Measurements from ENCODE around the gene LCE1E.

The LCE1E gene

GRCh38 chr1:152786077-152786476 lies at the start of gene LCE1E:
LCE1E (plus strand) TSS chr1:152786257; CDS start chr1:152787300, 1,043 bp downstream.
- no peak for DNase-seq

GRCh38 chr1:152737997-152738396 lies 48.1 kb upstream of the LCE1E start:
- no peak for DNase-seq

- no peak for DNase-seq
Measured at GRCh38 chr1:152739841-152740240, 46.2 kb upstream of the LCE1E start.

- no peak for DNase-seq
Measured at GRCh38 chr1:152741656-152742055, 44.4 kb upstream of the LCE1E start.

- no peak for DNase-seq
Measured at GRCh38 chr1:152743371-152744145, 42.5 kb upstream of the LCE1E start.

- no peak for DNase-seq
Measured at GRCh38 chr1:152745289-152745704, 40.8 kb upstream of the LCE1E start.

DNA sequence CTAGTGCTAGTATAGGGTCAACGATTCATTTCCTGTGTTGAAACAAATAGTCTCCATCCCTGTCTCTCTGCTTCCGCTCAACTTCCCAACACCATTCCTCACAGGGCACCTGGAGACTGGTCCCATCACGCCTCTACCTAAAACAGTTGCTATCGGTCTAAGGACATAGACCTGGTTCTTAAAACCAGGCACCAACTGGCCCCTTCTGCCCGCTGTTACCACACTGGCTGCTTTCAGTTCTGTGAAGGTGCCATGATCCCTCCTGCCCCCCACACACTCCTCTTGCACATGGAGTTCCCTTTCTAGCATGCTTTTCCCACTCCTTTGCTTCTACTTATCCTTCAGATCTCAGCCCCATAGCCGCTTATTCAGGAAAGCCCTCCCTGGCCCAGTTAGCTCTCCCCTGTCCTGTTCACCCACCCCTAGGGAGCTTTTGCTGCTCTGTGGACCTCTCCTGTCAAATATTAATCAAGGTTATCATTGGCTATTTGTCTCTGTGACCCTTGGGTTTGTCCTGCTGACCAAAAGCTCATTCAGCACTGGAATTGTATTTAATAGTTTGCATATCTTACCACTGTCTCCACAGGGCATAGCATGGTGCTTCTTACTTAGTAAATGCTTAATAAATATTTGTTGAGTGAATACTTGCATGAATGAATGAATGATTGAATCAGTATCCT lies 40.2 kb upstream of the LCE1E start:
- DNase-seq = no peak

- no peak for DNase-seq
Measured at GRCh38 chr1:152747831-152748230, 38.2 kb upstream of the LCE1E start.

DNA sequence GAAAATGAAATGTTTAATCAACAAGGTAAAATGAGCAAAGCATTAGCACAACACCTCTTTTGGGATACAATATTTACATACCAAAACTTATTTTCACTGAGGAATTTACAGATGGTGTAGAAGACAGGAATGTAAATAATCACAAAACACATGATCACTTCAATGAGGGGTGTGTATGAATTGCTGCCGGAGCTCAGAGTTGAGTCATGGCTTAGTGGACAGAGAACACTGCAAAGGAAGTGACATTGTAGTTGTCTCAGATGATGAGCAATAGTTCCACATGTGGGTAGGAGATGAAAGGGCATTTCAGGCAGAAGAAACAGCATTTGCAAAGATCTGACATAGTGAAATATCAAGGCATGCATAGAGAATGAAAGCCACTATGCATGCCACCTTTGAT lies 33.8 kb upstream of the LCE1E start:
- peak; percentile 2 for DNase-seq

DNA sequence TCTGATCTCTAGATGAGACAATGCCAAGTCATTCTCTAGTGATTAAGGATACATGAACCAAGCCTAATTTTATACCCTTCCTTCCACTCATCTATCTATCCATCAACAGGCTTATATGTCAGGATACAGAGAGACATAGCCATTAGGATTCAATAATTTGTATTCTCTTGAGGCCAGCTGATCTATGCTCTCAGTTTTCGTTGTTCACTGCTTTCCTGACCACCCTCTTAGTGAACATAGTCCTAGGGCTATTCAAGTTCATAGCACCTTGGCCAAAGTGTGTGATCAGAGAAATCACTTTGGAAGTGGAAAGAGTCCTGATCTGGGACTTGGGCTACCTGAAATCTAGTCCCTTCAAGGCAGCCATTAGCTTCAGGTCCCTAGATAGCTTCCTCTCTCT lies 32.5 kb upstream of the LCE1E start:
- no peak for DNase-seq

GRCh38 chr1:152756872-152757271 lies 29.2 kb upstream of the LCE1E start:
- no peak for DNase-seq

DNA sequence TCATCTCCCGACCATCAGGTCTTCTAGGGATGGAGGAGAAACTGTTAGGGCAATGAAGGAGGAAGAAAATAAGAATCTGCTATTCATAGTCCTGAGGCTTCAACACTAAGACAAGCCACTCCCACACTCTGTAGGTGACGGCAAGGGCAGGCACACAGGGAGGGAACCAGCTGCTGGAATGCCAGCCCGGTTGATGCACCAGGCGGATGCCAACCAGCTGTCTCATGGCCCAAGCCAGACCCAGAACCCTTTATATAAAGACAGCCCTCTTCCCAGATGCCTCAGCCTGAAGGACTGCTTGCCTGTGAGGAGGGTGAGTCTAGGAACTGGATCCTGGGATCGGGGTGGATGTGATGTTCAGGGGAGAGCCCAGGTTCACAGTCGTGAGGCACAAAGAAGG lies 28.3 kb upstream of the LCE1E start, which contains the start of gene KPRP:
TSS of gene KPRP (plus strand) at position 279 of the 400 bp plus-strand sequence. CDS start 1,564 bp downstream, outside the sequence.
- DNase-seq = no peak

DNA sequence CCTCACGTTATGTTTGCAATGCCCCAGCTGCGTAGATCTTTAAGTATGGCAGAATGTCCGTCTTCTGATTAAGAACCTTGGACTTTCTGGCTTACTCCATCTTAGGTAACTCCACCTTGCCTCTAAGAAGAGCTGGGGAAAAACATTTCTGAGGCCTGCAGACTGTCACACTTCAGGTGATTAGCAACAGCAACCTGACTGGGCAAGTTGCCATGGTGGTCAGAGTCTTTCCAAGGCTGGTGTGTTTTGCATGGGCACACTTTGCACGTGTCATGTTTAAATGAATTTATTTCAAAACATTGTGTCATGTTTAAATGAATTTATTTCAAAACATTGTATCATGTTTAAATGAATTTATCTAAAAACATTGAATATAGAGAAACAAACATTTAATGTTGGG lies 27.4 kb upstream of the LCE1E start:
- DNase-seq = no peak

GRCh38 chr1:152759453-152760173 lies 26.4 kb upstream of the LCE1E start:
- DNase-seq = no peak

DNA sequence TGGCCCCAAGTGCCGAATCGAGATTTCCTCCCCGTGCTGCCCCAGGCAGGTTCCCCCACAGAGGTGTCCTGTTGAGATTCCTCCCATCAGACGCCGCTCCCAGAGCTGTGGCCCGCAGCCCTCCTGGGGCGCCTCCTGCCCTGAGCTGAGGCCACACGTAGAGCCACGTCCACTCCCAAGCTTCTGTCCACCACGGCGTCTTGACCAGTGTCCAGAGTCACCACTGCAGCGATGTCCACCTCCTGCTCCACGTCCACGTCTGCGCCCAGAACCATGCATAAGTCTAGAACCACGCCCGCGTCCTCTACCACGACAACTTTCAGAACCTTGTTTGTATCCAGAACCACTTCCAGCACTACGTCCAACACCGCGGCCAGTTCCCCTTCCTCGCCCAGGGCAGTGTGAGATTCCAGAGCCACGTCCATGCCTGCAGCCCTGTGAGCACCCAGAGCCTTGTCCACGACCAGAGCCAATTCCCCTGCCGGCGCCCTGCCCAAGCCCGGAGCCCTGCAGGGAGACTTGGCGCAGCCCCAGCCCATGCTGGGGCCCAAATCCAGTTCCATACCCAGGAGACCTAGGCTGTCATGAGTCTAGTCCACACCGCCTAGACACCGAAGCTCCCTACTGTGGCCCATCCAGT lies 25.4 kb upstream of the LCE1E start:
- no peak for DNase-seq

- no peak for DNase-seq
Measured at GRCh38 chr1:152761609-152762213, 24.3 kb upstream of the LCE1E start.

GRCh38 chr1:152768847-152769533 lies 17.1 kb upstream of the LCE1E start:
- DNase-seq = no peak

- DNase-seq = no peak
Measured at GRCh38 chr1:152770411-152770810, 15.6 kb upstream of the LCE1E start.

GRCh38 chr1:152774875-152775274 lies 11.2 kb upstream of the LCE1E start, which contains the start of gene LCE1F:
LCE1F (plus strand) TSS chr1:152775140; CDS start chr1:152776372, 1,232 bp downstream.
- no peak for DNase-seq

- no peak for DNase-seq
Measured at GRCh38 chr1:152776361-152776760, 9.7 kb upstream of the LCE1E start.

GRCh38 chr1:152777510-152778137 lies 8.4 kb upstream of the LCE1E start:
- DNase-seq = peak; percentile 13

All from activated CD4-positive, alpha-beta T cell treated with anti-CD3 and anti-CD28 coated beads, Interleukin-2, Interleukin-6, amounts not matched to agents 100 ng/mL and 50 ng/mL, durations not matched to agents 16 hours and 8 hours (primary cell).